A549 (cell line): ENCODE measurements around the gene ARHGAP26. TPM values are rescaled to one million over a fixed set of nuclear protein-coding genes. Genes with fewer than 3 reads are reported as not detected.
A peak's percentile ranks its signal among the peaks of the same experiment; 100 is the strongest.

Source experiments
- ATAC-seq, 2 experiments: fragments of 200-7000 bp in 1 of 2; fragments of >200 bp in 1 of 2; cut with Nextera tagmentation in 1 of 2; cut with Tn5 transposase in 1 of 2; 3 replicates each; pipeline versions ENCODE4 v1.8.0 to v1.9.1; 2018 to 2020; ENCODE audit warnings: mild to moderate bottlenecking in 1 of 2, moderate library complexity in 1 of 2
- CTCF ChIA-PET: fragments of 300-600 bp; sonication (Branson Sonifier 250); formaldehyde crosslinking; extraction: SDS; loops from one replicate; lab custom pipeline; 2021; ENCODE audit warnings: antibody characterized with exemption, inconsistent platforms; lab: Yijun Ruan, JAX
- POLR2A ChIA-PET: fragments of 350-600 bp; formaldehyde crosslinking; extraction: SDS; loops from one replicate; lab custom pipeline; 2021; ENCODE audit warnings: antibody characterized with exemption, inconsistent platforms; lab: Yijun Ruan, JAX
- DNase-seq, 2 experiments: peaks; one replicate each; pipeline versions ENCODE4 v3.0.0 to v3.0.0-alpha.2; 2011 to 2016; ENCODE audit warnings: low read depth in 1 of 2, low spot score in 1 of 2
- FAIRE-seq: peaks from 2 replicates; lab custom pipeline; 2011; peaks lifted over from hg19 to GRCh38; lab: Jason Lieb, UNC
- H3K27ac ChIP-seq, 2 experiments: fragments of >200 bp; sonication (Bioruptor Twin); formaldehyde crosslinking; 3 replicates each; pipeline ENCODE4 v1.5.1; 2016 to 2017
- H3K4me1 ChIP-seq: fragments of >200 bp; sonication (Bioruptor Twin); formaldehyde crosslinking; 3 replicates; pipeline ENCODE4 v1.6.1; 2016
- H3K4me2 ChIP-seq: fragments of >200 bp; sonication (Bioruptor Twin); formaldehyde crosslinking; 3 replicates; pipeline ENCODE4 v1.6.1; 2016
- H3K4me3 ChIP-seq: fragments of >200 bp; sonication (Bioruptor Twin); formaldehyde crosslinking; 3 replicates; pipeline ENCODE4 v1.5.1; 2016
- H3K9me3 ChIP-seq: fragments of >200 bp; sonication (Bioruptor Twin); formaldehyde crosslinking; 3 replicates; pipeline ENCODE4 v1.6.1; 2016
- CBX8 ChIP-seq: fragments of 200-600 bp; sonication (generic); IDR thresholded peaks from 2 replicates; pipeline ENCODE4 v1.6.1; 2016
- CEBPB ChIP-seq, 2 experiments: fragments of >200 bp in 1 of 2; sonication (Bioruptor Twin) in 1 of 2; formaldehyde crosslinking in 1 of 2; IDR thresholded peaks; 2 replicates each; pipeline ENCODE4 v1.6.1; 2012 to 2016
- CHD2 ChIP-seq: fragments of 150-350 bp; IDR thresholded peaks from 2 replicates; pipeline ENCODE4 v1.6.1; 2014; ENCODE audit warnings: low read length; ENCODE audit not compliant: partially characterized antibody
- CHD4 ChIP-seq: fragments of 200-600 bp; sonication (generic); IDR thresholded peaks from 2 replicates; pipeline ENCODE4 v1.6.1; 2016; ENCODE audit warnings: antibody characterized with exemption, mild to moderate bottlenecking, borderline replicate concordance
- CTCF ChIP-seq: fragments of >200 bp; sonication (Bioruptor Twin); formaldehyde crosslinking; IDR thresholded peaks from 3 replicates; pipeline ENCODE4 v1.5.1; 2016
- EHF ChIP-seq: fragments of 250-450 bp; sonication (Bioruptor Pico); IDR thresholded peaks from 2 replicates; pipeline ENCODE4 v1.5.0; 2020; ENCODE audit warnings: mild to moderate bottlenecking
- EHMT2 ChIP-seq: fragments of 200-600 bp; sonication (generic); IDR thresholded peaks from 2 replicates; pipeline ENCODE4 v1.6.1; 2016; ENCODE audit warnings: antibody characterized with exemption, low read depth, mild to moderate bottlenecking, moderate library complexity
- ESRRA ChIP-seq: fragments of 150-350 bp; IDR thresholded peaks from 2 replicates; pipeline ENCODE4 v1.6.1; 2014; ENCODE audit warnings: mild to moderate bottlenecking, low read length, borderline replicate concordance
- FOSL2 ChIP-seq, 2 experiments: fragments of 450-650 bp in 1 of 2; fragments of >200 bp in 1 of 2; sonication (Bioruptor Twin) in 1 of 2; formaldehyde crosslinking; IDR thresholded peaks; 2 replicates each; pipeline versions ENCODE4 v1.5.0 to v1.6.1; 2016 to 2020; ENCODE audit warnings: mild to moderate bottlenecking in 1 of 2, moderate library complexity in 1 of 2
- FOXS1 ChIP-seq: fragments of 250-450 bp; sonication (Bioruptor Pico); IDR thresholded peaks from 2 replicates; pipeline ENCODE4 v1.5.0; 2020; ENCODE audit warnings: mild to moderate bottlenecking, moderate library complexity
- HDAC2 ChIP-seq: fragments of 200-600 bp; sonication (generic); IDR thresholded peaks from 2 replicates; pipeline ENCODE4 v1.6.1; 2016
- HOXB13 ChIP-seq: fragments of 250-450 bp; sonication (Bioruptor Pico); IDR thresholded peaks from 2 replicates; pipeline ENCODE4 v1.5.0; 2020; ENCODE audit warnings: low read depth, mild to moderate bottlenecking, moderate library complexity
- KDM1A ChIP-seq: fragments of 200-600 bp; sonication (generic); IDR thresholded peaks from 2 replicates; pipeline ENCODE4 v1.6.1; 2016; ENCODE audit warnings: low read depth, mild to moderate bottlenecking
- KDM5A ChIP-seq: fragments of 200-600 bp; sonication (generic); IDR thresholded peaks from 2 replicates; pipeline ENCODE4 v1.6.1; 2016; ENCODE audit warnings: antibody characterized with exemption, mild to moderate bottlenecking
- NR3C1 ChIP-seq: fragments of >200 bp; sonication (Bioruptor Twin); formaldehyde crosslinking; IDR thresholded peaks from 3 replicates; pipeline ENCODE4 v1.6.1; 2017
- PBX3 ChIP-seq: IDR thresholded peaks from 2 replicates; pipeline ENCODE4 v1.6.1; 2012
- POLR2A ChIP-seq: IDR thresholded peaks from 2 replicates; pipeline ENCODE4 v1.6.1; 2012; ENCODE audit warnings: mild to moderate bottlenecking, low read length
- RCOR1 ChIP-seq: fragments of 150-350 bp; IDR thresholded peaks from 2 replicates; pipeline ENCODE4 v1.6.1; 2014; ENCODE audit warnings: antibody characterized with exemption, low read length, low read depth
- TP53 ChIP-seq: fragments of 250-450 bp; sonication (Bioruptor Pico); IDR thresholded peaks from 2 replicates; pipeline ENCODE4 v1.5.0; 2021; ENCODE audit warnings: mild to moderate bottlenecking, moderate library complexity
- USF2 ChIP-seq: fragments of 450-650 bp; IDR thresholded peaks from 2 replicates; pipeline ENCODE4 v1.6.1; 2014; ENCODE audit warnings: antibody characterized with exemption
- ZFP36 ChIP-seq: fragments of 450-650 bp; IDR thresholded peaks from 2 replicates; pipeline ENCODE4 v1.6.1; 2014; ENCODE audit warnings: borderline replicate concordance; ENCODE audit not compliant: partially characterized antibody
- ZNF302 ChIP-seq: fragments of 250-450 bp; sonication (Bioruptor Pico); IDR thresholded peaks from 2 replicates; pipeline ENCODE4 v1.9.0; 2021; ENCODE audit warnings: inconsistent platforms, mild to moderate bottlenecking, moderate library complexity
- ZSCAN20 ChIP-seq: fragments of 250-450 bp; sonication (Bioruptor Pico); IDR thresholded peaks from 2 replicates; pipeline ENCODE4 v1.8.0; 2022; ENCODE audit warnings: mild to moderate bottlenecking, moderate library complexity
- WGBS: methylation state at CpG from one replicate; pipeline ENCODE4 v1.1.6; 2017; ENCODE audit errors: missing lambda C conversion rate; 5-methylcytosine and 5-hydroxymethylcytosine counted together
- polyA plus RNA-seq, 4 experiments: library from polyadenylated mRNA; depleted of rRNA in 3 of 4; stranded (reverse); fragments of >200 nt; fragmentation: RNase III in 1 of 4; extraction: RNeasy Plus Mini Kit Qiagen cat#74134 plus additional on column Dnase treatment in 1 of 4; gene quantifications; 2 replicates in 3 of 4; 3 replicates in 1 of 4; pipeline ENCODE4 v1.2.3, GENCODE V29; 2011 to 2017

ARHGAP26 gene
- polyA plus RNA-seq, 2 of the 4 experiments (the other 2 are of a cell fraction) = 6.6 to 19.1 TPM

GRCh38 chr5:143064676-143065075 lies 294.5 kb downstream of the ARHGAP26 start:
- 86% methylated on average over 2 of the region's 2 CpGs for WGBS
- DNase-seq (no peak), ATAC-seq (no peak), FAIRE-seq (no peak)
- no peak overlapping the region for H3K4me3 ChIP-seq
- H3K4me1 ChIP-seq = peaks cover 58% of the 10 kb centered on the region
- TF ChIP-seq EHMT2 = no peak
- no peak for TF ChIP-seq HDAC2
- TF ChIP-seq FOSL2 (IDR thresholded peaks at IDR 0.05) = no peak
- no peak for TF ChIP-seq FOSL2 (CRISPR knock-in tag; IDR thresholded peaks at IDR 0.05)
- no peak for TF ChIP-seq CTCF
- TF ChIP-seq POLR2A = no peak
- TF ChIP-seq FOXS1 (CRISPR knock-in tag) = no peak
- TF ChIP-seq CHD2 = no peak
- no peak for TF ChIP-seq PBX3
- H3K4me2 ChIP-seq = peak overlapping the region; percentile 41
- H3K27ac ChIP-seq = peak overlapping the region in 1 of 2 experiments; percentile 39; a peak in 1 of 6 replicates
- ChIA-PET POLR2A (interaction anchor here (0.7 kb wide), 1 partner anchor 849 kb away, joined by 4 read pairs; no protein-coding TSS in a partner anchor), CTCF (interaction anchor here (0.8 to 0.9 kb wide), 2 partner anchors 46 to 413 kb away, joined by 3 read pairs; no protein-coding TSS in a partner anchor)
- H3K9me3 ChIP-seq = no peaks in the 10 kb centered on the region

GRCh38 chr5:143065185-143065965 lies 295.2 kb downstream of the ARHGAP26 start:
- WGBS = 91% methylated on average over 10 of the region's 10 CpGs
- CTCF ChIA-PET = interaction anchor here (0.8 to 1.6 kb wide), 2 partner anchors 12 to 45 kb away, joined by 3 to 6 read pairs; no protein-coding TSS in a partner anchor
- TF ChIP-seq USF2 = no peak
- TF ChIP-seq EHF (CRISPR knock-in tag) = no peak
- no peak for TF ChIP-seq RCOR1
- TF ChIP-seq, all 56 proteins: peak for 0
- Histone ChIP-seq H3K4me1 (peaks cover 51% of the 10 kb centered on the region), H3K4me2 (peak overlapping the region; percentile 41; the same call in 1 of the 3 replicates), H3K9me3 (no peaks in the 10 kb centered on the region), H3K4me3 (no peak overlapping the region), H3K27ac (no peak overlapping the region)
- POLR2A ChIA-PET = no interaction called here
- DNase-seq (no peak), ATAC-seq (no peak), FAIRE-seq (no peak)

DNA sequence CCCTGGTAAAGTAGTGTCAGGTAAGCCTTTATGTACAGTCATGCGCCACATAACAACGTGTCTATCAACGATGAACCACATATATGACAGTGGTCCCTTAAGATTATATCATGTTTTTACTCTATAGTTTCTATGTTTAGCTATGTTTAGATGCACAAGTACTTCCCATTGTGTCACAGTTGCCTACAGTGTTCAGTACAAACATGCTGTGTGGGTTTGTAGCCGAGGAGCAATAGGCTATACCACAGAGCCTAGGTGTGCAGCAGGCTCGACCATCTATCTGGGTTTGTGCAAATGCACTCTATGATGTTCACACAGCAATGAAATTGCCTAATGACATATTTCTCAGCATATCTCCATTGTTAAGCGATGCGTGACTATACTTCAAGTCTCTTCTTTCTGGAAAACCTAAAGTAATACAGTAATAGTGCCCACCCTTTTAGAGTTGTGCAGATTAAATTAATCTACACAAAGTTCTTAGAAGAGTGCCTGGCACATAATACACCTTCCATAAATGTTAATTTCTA lies 295.9 kb downstream of the ARHGAP26 start:
- CTCF ChIA-PET = interaction anchor here (0.6 to 1.6 kb wide), 2 partner anchors 13 to 800 kb away, joined by 3 to 6 read pairs; no protein-coding TSS in a partner anchor
- peaks cover 44% of the 10 kb centered on the region for H3K4me1 ChIP-seq
- no peak overlapping the region for H3K27ac ChIP-seq
- H3K4me3 ChIP-seq = no peak overlapping the region
- POLR2A ChIA-PET = no interaction called here
- peak overlapping the region; percentile 33 for H3K4me2 ChIP-seq
- DNase-seq (no peak), FAIRE-seq (no peak), ATAC-seq (no peak)
- TF ChIP-seq KDM5A (no peak), CEBPB (IDR thresholded peaks at IDR 0.05) (no peak), CHD2 (no peak), ESRRA (no peak), ZSCAN20 (CRISPR knock-in tag) (no peak), NR3C1 (no peak), TP53 (CRISPR knock-in tag) (no peak), KDM1A (no peak), FOXS1 (CRISPR knock-in tag) (no peak), HOXB13 (CRISPR knock-in tag) (no peak), CHD4 (no peak), ZFP36 (no peak), ZNF302 (no peak), HDAC2 (no peak), PBX3 (no peak), CBX8 (no peak)
- H3K9me3 ChIP-seq = 0 out of 3 replicates have a peak, but pooled peaks cover 3% of the 10 kb centered on the region
- 90% methylated on average over 7 of the region's 7 CpGs for WGBS
